ENCODE data around the gene NKRF. TPM values are rescaled to one million over a fixed set of nuclear protein-coding genes. Genes with fewer than 3 reads are reported as not detected.

The NKRF gene
- total and polyA plus RNA-seq, 9 of the 15 experiments (the other 6 are each of a cell fraction or from before 2014, with no cell fraction given) = 8.9 to 31.9 (median 19.0) TPM

- TF ChIP-seq ZNF518B (CRISPR knock-in tag; IDR thresholded peaks at IDR 0.05) (no peak), ZNF239 (CRISPR knock-in tag; IDR thresholded peaks at IDR 0.05) (no peak), SUPT5H (IDR thresholded peaks at IDR 0.05) (peak; percentile 73), NR2C1 (IDR thresholded peaks at IDR 0.05) (peak; percentile 29; the same call in 1 of the 2 replicates), NR2C1 (tag; IDR thresholded peaks at IDR 0.05) (no peak), MNT (conservative IDR thresholded peaks at IDR 0.05) (peak; percentile 92 to 96), ELF1 (tag; IDR thresholded peaks at IDR 0.05) (peak; percentile 87), MLLT1 (IDR thresholded peaks at IDR 0.05) (peak in 1 of 2 experiments; percentile 25; a peak in 1 of 4 replicates), HDAC1 (IDR thresholded peaks at IDR 0.05) (peak in 1 of 2 experiments; percentile 78; a peak in 2 of 4 replicates), ATF1 (CRISPR knock-in tag; IDR thresholded peaks at IDR 0.05) (peak; percentile 95), ATF1 (tag; IDR thresholded peaks at IDR 0.05) (peak; percentile 99), RBBP5 (IDR thresholded peaks at IDR 0.05; ENCODE audit: borderline replicate concordance, insufficient read depth, low read length, poor library complexity, severe bottlenecking) (peak; percentile 75), RFX5 (IDR thresholded peaks at IDR 0.05; ENCODE audit: low read depth, low read length) (no peak), NFE2 (IDR thresholded peaks at IDR 0.05; ENCODE audit: low read depth) (0 out of 2 replicates have a peak, but pooled peaks have one; percentile 9), RAD51 (IDR thresholded peaks at IDR 0.05; ENCODE audit: borderline replicate concordance, low read depth) (peak; percentile 94)
- TF ChIP-seq, protein P1, sequence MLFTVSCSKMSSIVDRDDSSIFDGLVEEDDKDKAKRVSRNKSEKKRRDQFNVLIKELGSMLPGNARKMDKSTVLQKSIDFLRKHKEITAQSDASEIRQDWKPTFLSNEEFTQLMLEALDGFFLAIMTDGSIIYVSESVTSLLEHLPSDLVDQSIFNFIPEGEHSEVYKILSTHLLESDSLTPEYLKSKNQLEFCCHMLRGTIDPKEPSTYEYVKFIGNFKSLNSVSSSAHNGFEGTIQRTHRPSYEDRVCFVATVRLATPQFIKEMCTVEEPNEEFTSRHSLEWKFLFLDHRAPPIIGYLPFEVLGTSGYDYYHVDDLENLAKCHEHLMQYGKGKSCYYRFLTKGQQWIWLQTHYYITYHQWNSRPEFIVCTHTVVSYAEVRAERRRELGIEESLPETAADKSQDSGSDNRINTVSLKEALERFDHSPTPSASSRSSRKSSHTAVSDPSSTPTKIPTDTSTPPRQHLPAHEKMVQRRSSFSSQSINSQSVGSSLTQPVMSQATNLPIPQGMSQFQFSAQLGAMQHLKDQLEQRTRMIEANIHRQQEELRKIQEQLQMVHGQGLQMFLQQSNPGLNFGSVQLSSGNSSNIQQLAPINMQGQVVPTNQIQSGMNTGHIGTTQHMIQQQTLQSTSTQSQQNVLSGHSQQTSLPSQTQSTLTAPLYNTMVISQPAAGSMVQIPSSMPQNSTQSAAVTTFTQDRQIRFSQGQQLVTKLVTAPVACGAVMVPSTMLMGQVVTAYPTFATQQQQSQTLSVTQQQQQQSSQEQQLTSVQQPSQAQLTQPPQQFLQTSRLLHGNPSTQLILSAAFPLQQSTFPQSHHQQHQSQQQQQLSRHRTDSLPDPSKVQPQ (CRISPR knock-in tag; IDR thresholded peaks at IDR 0.05; ENCODE audit: borderline replicate concordance) = no peak
Observed at GRCh38 chrX:119565107-119565663, 41.0 kb downstream of the NKRF start, which contains the start of gene STEEP1 (continued).
